Stimulated activated CD8-positive, alpha-beta memory T cell treated with anti-CD3 and anti-CD28 coated beads, Interleukin-7, amount 100 ng/mL, for 24 hours (primary cell): ENCODE results near the gene TMEM88.
A peak's percentile ranks its signal among the peaks of the same experiment; 100 is the strongest.
"Not testable (repeated sequence)": the region's sequence is repeated elsewhere in the genome, so short reads cannot be mapped to it uniquely, and the experiment has no call there.

Experiments
- DNase-seq: peaks from one replicate; pipeline ENCODE4 v3.0.0-alpha.2; 2020; ENCODE audit warnings: low read depth

TMEM88 gene

GRCh38 chr17:7856011-7856810, 1.3 kb downstream of the TMEM88 start:
- DNase-seq = no peak

- peak; percentile 86 for DNase-seq
Measured at GRCh38 chr17:7856811-7857712, 2.2 kb downstream of the TMEM88 start, which contains the start of gene NAA38. Gene NAA38 (minus strand): TSS chr17:7857559. CDS start chr17:7857463, 96 bp downstream.

GRCh38 chr17:7857713-7858521, 3.1 kb downstream of the TMEM88 start, which contains the start of gene CYB5D1:
Gene CYB5D1 (plus strand): TSS chr17:7858003. CDS start chr17:7858135, 132 bp downstream.
- DNase-seq = no peak

- no peak for DNase-seq
Measured at GRCh38 chr17:7858522-7858810, 3.6 kb downstream of the TMEM88 start.

GRCh38 chr17:7859028-7859427, 4.2 kb downstream of the TMEM88 start:
- no peak for DNase-seq

GRCh38 chr17:7862692-7863437, 8.0 kb downstream of the TMEM88 start:
- no peak for DNase-seq

- not testable (repeated sequence) for DNase-seq
Measured at GRCh38 chr17:7864384-7864783, 9.5 kb downstream of the TMEM88 start.

GRCh38 chr17:7864995-7865650, 10.3 kb downstream of the TMEM88 start:
- DNase-seq = no peak

- no peak for DNase-seq
Measured at GRCh38 chr17:7867881-7868329, 13.0 kb downstream of the TMEM88 start.

- no peak for DNase-seq
Measured at GRCh38 chr17:7873051-7873450, 18.2 kb downstream of the TMEM88 start.

- DNase-seq = no peak
Measured at GRCh38 chr17:7875804-7876370, 21.0 kb downstream of the TMEM88 start.

- DNase-seq = no peak
Measured at GRCh38 chr17:7878234-7878633, 23.4 kb downstream of the TMEM88 start.

GRCh38 chr17:7880076-7880868, 25.4 kb downstream of the TMEM88 start:
- no peak for DNase-seq

GRCh38 chr17:7881276-7882054, 26.6 kb downstream of the TMEM88 start:
- no peak for DNase-seq

GRCh38 chr17:7882068-7882467, 27.2 kb downstream of the TMEM88 start:
- DNase-seq = no peak

- no peak for DNase-seq
Measured at GRCh38 chr17:7882629-7883028, 27.8 kb downstream of the TMEM88 start.

GRCh38 chr17:7883781-7884386, 29.0 kb downstream of the TMEM88 start:
- DNase-seq = no peak

- no peak for DNase-seq
Measured at GRCh38 chr17:7884581-7885366, 29.9 kb downstream of the TMEM88 start.
